ACC112 (cell line): Measurements from ENCODE around the gene DMTF1.

Experiments
- H2AFZ ChIP-seq: fragments of 200-600 bp; sonication (generic); one replicate; pipeline ENCODE4 v1.6.0; 2017; ENCODE audit warnings: antibody characterized with exemption, low read length; ENCODE audit not compliant: unreplicated experiment
- H3K27ac ChIP-seq: fragments of 200-600 bp; sonication (generic); 2 replicates; pipeline ENCODE4 v1.5.1; 2014; ENCODE audit warnings: low read depth, mild to moderate bottlenecking, antibody characterized with exemption, low read length, moderate library complexity
- H3K27me3 ChIP-seq: fragments of 200-600 bp; sonication (generic); 2 replicates; pipeline ENCODE4 v1.6.1; 2014; ENCODE audit warnings: mild to moderate bottlenecking, antibody characterized with exemption, low read length, moderate library complexity, mixed read lengths; ENCODE audit not compliant: insufficient read depth
- H3K36me3 ChIP-seq: fragments of 200-600 bp; sonication (generic); 2 replicates; pipeline ENCODE4 v1.6.1; 2016; ENCODE audit warnings: mild to moderate bottlenecking, antibody characterized with exemption, low read length, moderate library complexity, mixed read lengths; ENCODE audit not compliant: insufficient read depth
- H3K4me1 ChIP-seq: fragments of 200-600 bp; sonication (generic); one replicate; pipeline ENCODE4 v1.6.1; 2016; ENCODE audit warnings: low read length, mixed read lengths; ENCODE audit not compliant: insufficient read depth, unreplicated experiment, control insufficient read depth
- H3K4me3 ChIP-seq: fragments of 200-600 bp; sonication (generic); 2 replicates; pipeline ENCODE4 v1.5.1; 2014; ENCODE audit warnings: mild to moderate bottlenecking, low read depth, low read length
- H3K79me2 ChIP-seq: fragments of 200-600 bp; sonication (generic); one replicate; pipeline ENCODE4 v1.6.0; 2016; ENCODE audit warnings: low read length; ENCODE audit not compliant: control insufficient read depth, unreplicated experiment, insufficient read depth

DMTF1 gene

DNA sequence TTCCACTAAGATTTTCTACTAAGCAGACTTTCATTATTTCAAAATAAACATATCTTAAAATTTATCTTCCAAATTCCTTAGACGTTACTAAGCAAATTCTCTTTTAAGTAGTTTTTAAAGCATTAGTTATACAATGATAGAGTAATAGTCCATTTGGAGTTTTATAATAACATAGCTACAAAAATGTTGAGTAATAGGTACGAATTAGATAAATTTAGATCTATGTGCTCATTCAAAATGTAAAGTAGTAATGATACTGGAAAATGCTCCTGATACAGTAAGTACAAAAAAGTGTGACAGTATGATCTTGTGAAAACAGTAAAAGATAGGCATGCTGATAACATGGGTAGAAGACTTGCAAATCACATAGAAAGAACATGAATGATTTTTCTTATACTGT is 4.5 kb downstream of the DMTF1 start:
- H2AFZ ChIP-seq: no peak overlapping the region
- peaks cover 82% of the 10 kb centered on the region for H3K79me2 ChIP-seq
- H3K36me3 ChIP-seq: no peaks in the 10 kb centered on the region; the same call in 1 of the 2 replicates
- H3K27me3 ChIP-seq: no peaks in the 10 kb centered on the region
- H3K27ac ChIP-seq: 0 out of 2 replicates have a peak overlapping the region, but pooled peaks have one; percentile 1
- H3K4me1 ChIP-seq: peaks cover 35% of the 10 kb centered on the region
- peak overlapping the region; percentile 92 for H3K4me3 ChIP-seq

DNA sequence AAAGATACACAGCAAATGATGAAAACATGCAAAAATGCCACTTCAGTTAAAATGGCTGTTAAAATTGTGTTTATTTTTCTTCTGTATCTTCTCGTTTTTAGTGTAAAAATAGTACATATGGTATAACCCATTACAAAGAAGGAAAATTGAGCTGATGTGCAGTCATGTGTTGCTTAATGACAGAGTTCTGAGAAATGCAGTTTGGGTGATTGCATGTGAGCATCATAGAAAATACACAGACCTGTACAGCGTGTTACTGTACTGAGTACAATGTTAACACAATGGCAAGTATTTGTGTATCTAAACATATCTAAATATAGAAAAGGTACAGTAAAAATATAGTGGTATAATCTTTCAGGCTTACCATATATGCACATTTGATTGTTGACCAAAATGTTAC is 7.3 kb downstream of the DMTF1 start:
- no peak overlapping the region for H3K27ac ChIP-seq
- peaks cover 6% of the 10 kb centered on the region for H3K36me3 ChIP-seq
- no peak overlapping the region for H2AFZ ChIP-seq
- peaks cover 76% of the 10 kb centered on the region for H3K79me2 ChIP-seq
- no peaks in the 10 kb centered on the region for H3K27me3 ChIP-seq
- no peak overlapping the region for H3K4me3 ChIP-seq
- H3K4me1 ChIP-seq: peaks cover 35% of the 10 kb centered on the region

GRCh38 chr7:87164433-87164832 is 12.2 kb downstream of the DMTF1 start:
- Histone ChIP-seq H3K79me2 (peaks cover 27% of the 10 kb centered on the region), H3K4me1 (no peaks in the 10 kb centered on the region), H3K27me3 (no peaks in the 10 kb centered on the region), H3K36me3 (peaks cover 36% of the 10 kb centered on the region), H3K4me3 (no peak overlapping the region), H2AFZ (no peak overlapping the region), H3K27ac (no peak overlapping the region)

DNA sequence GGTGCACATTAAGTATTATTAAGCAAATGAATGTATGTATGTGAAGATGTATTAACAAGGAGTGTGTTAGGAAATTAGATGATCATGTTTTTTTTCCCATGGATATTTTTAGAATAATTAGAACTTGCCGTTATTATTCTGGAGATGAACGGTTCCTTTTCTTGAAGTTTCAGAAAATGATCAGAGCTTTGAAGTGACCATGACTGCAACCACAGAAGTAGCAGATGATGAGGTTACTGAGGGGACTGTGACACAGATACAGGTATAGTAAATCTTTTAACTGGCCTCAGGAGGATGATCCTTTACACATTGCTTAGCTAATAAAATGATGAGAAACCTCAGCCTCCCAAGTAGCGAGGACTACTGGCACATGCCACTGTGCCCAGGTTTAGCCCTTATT is 18.6 kb downstream of the DMTF1 start:
- Histone ChIP-seq H3K4me1 (no peaks in the 10 kb centered on the region), H2AFZ (no peak overlapping the region), H3K4me3 (no peak overlapping the region), H3K79me2 (no peaks in the 10 kb centered on the region), H3K27me3 (no peaks in the 10 kb centered on the region), H3K36me3 (peaks cover 70% of the 10 kb centered on the region), H3K27ac (no peak overlapping the region)

DNA sequence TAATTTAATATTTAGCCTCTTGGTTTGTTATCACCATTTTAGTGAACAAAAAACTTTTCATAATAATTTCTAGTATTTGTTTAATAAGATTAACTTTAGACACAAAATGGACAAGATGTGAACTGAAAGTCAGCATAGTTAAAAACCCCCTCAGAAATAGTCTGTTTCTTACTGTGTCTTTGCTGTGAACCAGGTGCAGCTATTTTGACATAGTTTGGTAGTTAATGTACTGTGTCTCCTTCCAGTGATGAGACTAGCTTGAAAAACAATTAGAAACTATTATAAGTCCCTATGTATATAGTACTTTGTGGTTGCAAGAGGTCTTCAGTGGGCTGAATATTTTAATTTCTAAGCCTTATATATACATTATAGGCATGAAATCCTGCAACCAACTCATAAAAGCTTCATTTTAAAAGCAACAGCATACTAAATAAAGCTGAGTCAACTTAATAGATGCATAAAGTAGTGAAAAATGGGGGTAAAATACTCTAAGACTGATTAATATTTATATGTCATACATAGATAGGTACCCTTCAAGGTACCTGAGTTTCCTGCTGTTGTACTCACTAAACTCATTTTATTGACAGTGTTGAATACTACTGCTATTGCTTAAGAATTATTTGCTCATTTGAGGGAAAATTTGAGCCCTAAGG is 19.2 kb downstream of the DMTF1 start:
- Histone ChIP-seq H3K27me3 (no peaks in the 10 kb centered on the region), H3K4me1 (no peaks in the 10 kb centered on the region), H3K27ac (no peak overlapping the region), H2AFZ (no peak overlapping the region), H3K79me2 (no peaks in the 10 kb centered on the region), H3K36me3 (peaks cover 66% of the 10 kb centered on the region), H3K4me3 (no peak overlapping the region)

DNA sequence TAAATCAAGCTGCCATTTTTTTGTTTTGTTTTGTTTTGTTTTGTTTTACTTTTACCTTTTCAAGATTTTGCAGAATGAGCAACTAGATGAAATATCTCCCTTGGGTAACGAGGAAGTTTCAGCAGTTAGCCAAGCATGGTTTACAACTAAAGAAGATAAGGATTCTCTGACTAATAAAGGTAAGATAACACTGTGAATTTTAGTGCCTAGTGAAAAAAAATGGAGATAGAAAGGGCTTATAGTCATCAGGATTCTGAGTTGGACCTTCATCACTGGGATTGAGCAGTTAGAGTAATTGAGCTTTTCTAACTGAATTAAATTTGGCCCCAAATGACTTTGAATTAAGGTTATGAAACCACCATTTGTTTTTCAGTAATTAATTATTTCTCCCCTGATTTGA is 21.2 kb downstream of the DMTF1 start:
- H3K4me3 ChIP-seq: no peak overlapping the region
- H3K4me1 ChIP-seq: no peaks in the 10 kb centered on the region
- no peak overlapping the region for H2AFZ ChIP-seq
- H3K36me3 ChIP-seq: peaks cover 51% of the 10 kb centered on the region
- no peaks in the 10 kb centered on the region for H3K27me3 ChIP-seq
- H3K27ac ChIP-seq: no peak overlapping the region
- no peaks in the 10 kb centered on the region for H3K79me2 ChIP-seq

- Histone ChIP-seq H3K36me3 (peaks cover 43% of the 10 kb centered on the region), H3K79me2 (no peaks in the 10 kb centered on the region), H3K4me1 (no peaks in the 10 kb centered on the region), H3K4me3 (no peak overlapping the region), H3K27me3 (no peaks in the 10 kb centered on the region), H2AFZ (no peak overlapping the region), H3K27ac (no peak overlapping the region)
These were observed 26.1 kb downstream of the DMTF1 start for GRCh38 chr7:87178320-87178719.

DNA sequence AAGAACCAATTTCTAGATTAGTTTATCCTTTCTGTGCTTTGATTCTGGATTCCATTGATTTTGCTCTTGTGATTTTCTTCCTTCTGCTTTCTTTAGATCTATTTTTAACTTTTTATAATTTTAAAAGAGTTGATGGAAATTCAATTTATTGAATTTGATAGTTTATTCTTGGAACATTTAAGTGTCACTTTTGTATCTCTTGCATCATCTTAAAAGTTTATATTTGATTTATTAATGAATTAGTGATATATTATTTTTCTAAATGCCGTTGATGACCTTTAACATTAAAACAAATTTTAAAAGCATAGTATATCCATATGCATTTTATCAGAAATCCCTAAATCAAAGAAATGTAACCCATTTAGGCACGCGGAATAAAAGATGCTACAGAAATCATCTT is 26.9 kb downstream of the DMTF1 start:
- no peaks in the 10 kb centered on the region for H3K27me3 ChIP-seq
- no peaks in the 10 kb centered on the region for H3K79me2 ChIP-seq
- H3K36me3 ChIP-seq: peaks cover 45% of the 10 kb centered on the region
- no peak overlapping the region for H2AFZ ChIP-seq
- no peak overlapping the region for H3K4me3 ChIP-seq
- H3K27ac ChIP-seq: no peak overlapping the region
- H3K4me1 ChIP-seq: no peaks in the 10 kb centered on the region

DNA sequence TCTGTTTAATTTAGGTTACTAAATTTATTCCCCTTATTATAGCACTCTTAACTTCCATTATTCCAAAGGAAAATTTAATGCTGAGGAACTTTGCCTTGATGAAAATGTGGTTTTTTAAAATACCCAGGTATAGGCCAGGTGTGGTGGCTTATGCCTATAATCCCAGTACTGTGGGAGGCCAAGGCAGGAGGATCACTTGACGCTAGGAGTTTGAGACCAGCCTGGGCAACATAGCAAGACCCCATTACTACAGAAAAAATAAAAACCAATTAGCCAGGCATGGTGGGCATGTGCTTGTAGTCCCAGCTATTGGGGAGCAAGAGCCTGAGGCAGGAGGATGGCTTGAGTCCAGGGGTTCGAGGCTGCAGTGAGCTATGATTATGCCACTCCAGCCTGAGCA is 34.9 kb downstream of the DMTF1 start:
- H3K79me2 ChIP-seq: peaks cover 3% of the 10 kb centered on the region
- no peaks in the 10 kb centered on the region for H3K4me1 ChIP-seq

DNA sequence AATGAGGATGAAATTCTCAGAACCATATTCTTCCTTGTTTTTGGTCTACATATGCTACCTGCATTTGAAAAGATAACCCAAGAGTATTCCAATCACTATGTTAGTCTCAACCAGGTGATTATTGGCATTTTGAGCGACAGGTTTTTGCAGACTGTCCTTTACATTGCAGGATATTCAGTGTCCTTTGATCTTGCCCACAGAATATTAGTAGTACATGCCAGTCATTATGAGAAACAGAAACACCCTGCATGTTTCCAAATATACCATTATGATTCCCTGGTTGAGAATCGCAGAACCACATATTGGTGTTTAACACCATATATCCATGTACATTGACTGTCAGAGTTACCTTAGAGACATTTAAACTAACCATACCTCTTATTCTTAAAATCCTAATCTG is 36.7 kb downstream of the DMTF1 start:
- Histone ChIP-seq H3K36me3 (peaks cover 85% of the 10 kb centered on the region), H3K4me1 (no peaks in the 10 kb centered on the region), H2AFZ (no peak overlapping the region), H3K4me3 (no peak overlapping the region), H3K27me3 (no peaks in the 10 kb centered on the region), H3K79me2 (peaks cover 3% of the 10 kb centered on the region), H3K27ac (no peak overlapping the region)

More for the DNA sequence above, 34.9 kb downstream of the DMTF1 start:
- Histone ChIP-seq H3K27me3 (no peaks in the 10 kb centered on the region), H3K36me3 (peaks cover 83% of the 10 kb centered on the region), H2AFZ (no peak overlapping the region), H3K27ac (no peak overlapping the region), H3K4me3 (no peak overlapping the region)

DNA sequence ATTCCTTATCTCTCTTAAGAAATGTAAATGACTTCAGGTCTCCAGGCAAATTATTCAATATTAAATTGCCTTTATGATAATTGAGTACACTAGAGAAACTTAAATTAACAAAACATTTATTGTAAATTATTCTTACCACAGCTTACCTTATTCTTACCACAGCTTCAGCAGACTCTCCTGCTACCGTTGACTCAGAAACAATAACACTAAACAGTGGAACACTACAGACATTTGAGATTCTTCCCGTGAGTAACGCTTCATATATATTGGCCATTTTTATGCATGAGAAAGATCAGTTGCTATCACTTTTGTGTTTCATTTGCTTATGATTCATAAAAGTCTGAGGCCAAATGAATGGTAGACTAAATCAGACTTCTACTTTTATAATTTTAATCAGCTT is 38.5 kb downstream of the DMTF1 start:
- H3K36me3 ChIP-seq: peaks cover 85% of the 10 kb centered on the region
- no peaks in the 10 kb centered on the region for H3K4me1 ChIP-seq
- no peak overlapping the region for H2AFZ ChIP-seq
- no peaks in the 10 kb centered on the region for H3K27me3 ChIP-seq
- peaks cover 3% of the 10 kb centered on the region for H3K79me2 ChIP-seq
- H3K27ac ChIP-seq: no peak overlapping the region
- no peak overlapping the region for H3K4me3 ChIP-seq
